GM23338 (cell line): ENCODE measurements around the gene KCNB1. TPM values are rescaled to one million over a fixed set of nuclear protein-coding genes. Genes with fewer than 3 reads are reported as not detected.

Experiments
- EZH2 ChIP-seq: fragments of 200-600 bp; sonication (generic); IDR thresholded peaks from one replicate; pipeline ENCODE4 v1.8.0; 2017; ENCODE audit warnings: antibody characterized with exemption, mild to moderate bottlenecking, low read depth; ENCODE audit not compliant: unreplicated experiment
- JUNB ChIP-seq: IDR thresholded peaks from one replicate; pipeline ENCODE4 v1.6.1; 2016; ENCODE audit warnings: antibody characterized with exemption; ENCODE audit not compliant: unreplicated experiment
- POLR2AphosphoS5 ChIP-seq: IDR thresholded peaks from 2 replicates; pipeline ENCODE4 v1.6.1; 2016; ENCODE audit warnings: antibody characterized with exemption, low read depth
- REST ChIP-seq: IDR thresholded peaks from one replicate; pipeline ENCODE4 v1.6.1; 2018; ENCODE audit warnings: antibody characterized with exemption; ENCODE audit not compliant: unreplicated experiment
- polyA plus RNA-seq: library from polyadenylated mRNA; unstranded; fragments of >200 nt; fragmentation: Nextera tagmentation; extraction: Ambion mirVana; gene quantifications from 2 replicates; pipeline ENCODE4 v1.2.1, GENCODE V29; 2016
- total RNA-seq: library from RNA; depleted of rRNA; stranded (reverse); fragments of >200 nt; shearing (Covaris generic); gene quantifications from 2 replicates; pipeline ENCODE4 v1.2.3, GENCODE V29; 2014
- TF ChIP-seq, protein P1 (sequence below): fragments of 250-450 bp; sonication (Bioruptor Pico); IDR thresholded peaks from 2 replicates; pipeline ENCODE4 v1.5.0; 2020; ENCODE audit warnings: mild to moderate bottlenecking, moderate library complexity

Gene KCNB1
- total and polyA plus RNA-seq, 2 experiments from 2014 or later, result 0.28 to 0.29 TPM

GRCh38 chr20:49447946-49448809 lies 34.3 kb downstream of the KCNB1 start (continued):
- TF ChIP-seq, protein P1, sequence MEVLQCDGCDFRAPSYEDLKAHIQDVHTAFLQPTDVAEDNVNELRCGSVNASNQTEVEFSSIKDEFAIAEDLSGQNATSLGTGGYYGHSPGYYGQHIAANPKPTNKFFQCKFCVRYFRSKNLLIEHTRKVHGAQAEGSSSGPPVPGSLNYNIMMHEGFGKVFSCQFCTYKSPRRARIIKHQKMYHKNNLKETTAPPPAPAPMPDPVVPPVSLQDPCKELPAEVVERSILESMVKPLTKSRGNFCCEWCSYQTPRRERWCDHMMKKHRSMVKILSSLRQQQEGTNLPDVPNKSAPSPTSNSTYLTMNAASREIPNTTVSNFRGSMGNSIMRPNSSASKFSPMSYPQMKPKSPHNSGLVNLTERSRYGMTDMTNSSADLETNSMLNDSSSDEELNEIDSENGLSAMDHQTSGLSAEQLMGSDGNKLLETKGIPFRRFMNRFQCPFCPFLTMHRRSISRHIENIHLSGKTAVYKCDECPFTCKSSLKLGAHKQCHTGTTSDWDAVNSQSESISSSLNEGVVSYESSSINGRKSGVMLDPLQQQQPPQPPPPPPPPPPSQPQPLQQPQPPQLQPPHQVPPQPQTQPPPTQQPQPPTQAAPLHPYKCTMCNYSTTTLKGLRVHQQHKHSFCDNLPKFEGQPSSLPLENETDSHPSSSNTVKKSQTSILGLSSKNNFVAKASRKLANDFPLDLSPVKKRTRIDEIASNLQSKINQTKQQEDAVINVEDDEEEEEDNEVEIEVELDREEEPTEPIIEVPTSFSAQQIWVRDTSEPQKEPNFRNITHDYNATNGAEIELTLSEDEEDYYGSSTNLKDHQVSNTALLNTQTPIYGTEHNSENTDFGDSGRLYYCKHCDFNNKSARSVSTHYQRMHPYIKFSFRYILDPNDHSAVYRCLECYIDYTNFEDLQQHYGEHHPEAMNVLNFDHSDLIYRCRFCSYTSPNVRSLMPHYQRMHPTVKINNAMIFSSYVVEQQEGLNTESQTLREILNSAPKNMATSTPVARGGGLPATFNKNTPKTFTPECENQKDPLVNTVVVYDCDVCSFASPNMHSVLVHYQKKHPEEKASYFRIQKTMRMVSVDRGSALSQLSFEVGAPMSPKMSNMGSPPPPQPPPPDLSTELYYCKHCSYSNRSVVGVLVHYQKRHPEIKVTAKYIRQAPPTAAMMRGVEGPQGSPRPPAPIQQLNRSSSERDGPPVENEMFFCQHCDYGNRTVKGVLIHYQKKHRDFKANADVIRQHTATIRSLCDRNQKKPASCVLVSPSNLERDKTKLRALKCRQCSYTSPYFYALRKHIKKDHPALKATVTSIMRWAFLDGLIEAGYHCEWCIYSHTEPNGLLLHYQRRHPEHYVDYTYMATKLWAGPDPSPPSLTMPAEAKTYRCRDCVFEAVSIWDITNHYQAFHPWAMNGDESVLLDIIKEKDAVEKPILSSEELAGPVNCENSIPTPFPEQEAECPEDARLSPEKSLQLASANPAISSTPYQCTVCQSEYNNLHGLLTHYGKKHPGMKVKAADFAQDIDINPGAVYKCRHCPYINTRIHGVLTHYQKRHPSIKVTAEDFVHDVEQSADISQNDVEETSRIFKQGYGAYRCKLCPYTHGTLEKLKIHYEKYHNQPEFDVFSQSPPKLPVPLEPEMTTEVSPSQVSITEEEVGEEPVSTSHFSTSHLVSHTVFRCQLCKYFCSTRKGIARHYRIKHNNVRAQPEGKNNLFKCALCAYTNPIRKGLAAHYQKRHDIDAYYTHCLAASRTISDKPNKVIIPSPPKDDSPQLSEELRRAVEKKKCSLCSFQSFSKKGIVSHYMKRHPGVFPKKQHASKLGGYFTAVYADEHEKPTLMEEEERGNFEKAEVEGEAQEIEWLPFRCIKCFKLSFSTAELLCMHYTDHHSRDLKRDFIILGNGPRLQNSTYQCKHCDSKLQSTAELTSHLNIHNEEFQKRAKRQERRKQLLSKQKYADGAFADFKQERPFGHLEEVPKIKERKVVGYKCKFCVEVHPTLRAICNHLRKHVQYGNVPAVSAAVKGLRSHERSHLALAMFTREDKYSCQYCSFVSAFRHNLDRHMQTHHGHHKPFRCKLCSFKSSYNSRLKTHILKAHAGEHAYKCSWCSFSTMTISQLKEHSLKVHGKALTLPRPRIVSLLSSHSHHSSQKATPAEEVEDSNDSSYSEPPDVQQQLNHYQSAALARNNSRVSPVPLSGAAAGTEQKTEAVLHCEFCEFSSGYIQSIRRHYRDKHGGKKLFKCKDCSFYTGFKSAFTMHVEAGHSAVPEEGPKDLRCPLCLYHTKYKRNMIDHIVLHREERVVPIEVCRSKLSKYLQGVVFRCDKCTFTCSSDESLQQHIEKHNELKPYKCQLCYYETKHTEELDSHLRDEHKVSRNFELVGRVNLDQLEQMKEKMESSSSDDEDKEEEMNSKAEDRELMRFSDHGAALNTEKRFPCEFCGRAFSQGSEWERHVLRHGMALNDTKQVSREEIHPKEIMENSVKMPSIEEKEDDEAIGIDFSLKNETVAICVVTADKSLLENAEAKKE, result no peak
- TF ChIP-seq POLR2AphosphoS5, result no peak
- TF ChIP-seq REST, result no peak
- no peak for TF ChIP-seq JUNB
- no peak for TF ChIP-seq EZH2
